ENCODE measurements around the gene ABHD17C.

DNA sequence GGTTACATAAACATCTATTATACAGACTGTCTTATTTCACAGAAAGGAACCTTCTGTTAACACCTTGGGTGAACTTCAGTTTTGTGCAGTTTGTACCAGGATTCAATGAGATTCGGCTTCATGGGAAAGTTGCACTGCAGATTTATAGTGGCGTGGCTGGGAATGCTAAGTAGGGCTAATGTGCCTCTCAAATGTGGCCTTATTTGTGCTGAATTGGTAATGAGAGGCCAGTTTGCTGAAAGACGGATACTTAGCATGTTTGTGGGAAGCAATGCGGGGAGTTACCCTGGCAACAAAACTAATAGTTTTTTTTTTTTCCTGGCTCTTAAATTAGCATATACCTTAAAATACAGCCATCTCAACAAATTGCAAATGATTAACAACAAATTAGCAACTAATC is 55.5 kb downstream of the ABHD17C start:
- TF ChIP-seq, protein P1, sequence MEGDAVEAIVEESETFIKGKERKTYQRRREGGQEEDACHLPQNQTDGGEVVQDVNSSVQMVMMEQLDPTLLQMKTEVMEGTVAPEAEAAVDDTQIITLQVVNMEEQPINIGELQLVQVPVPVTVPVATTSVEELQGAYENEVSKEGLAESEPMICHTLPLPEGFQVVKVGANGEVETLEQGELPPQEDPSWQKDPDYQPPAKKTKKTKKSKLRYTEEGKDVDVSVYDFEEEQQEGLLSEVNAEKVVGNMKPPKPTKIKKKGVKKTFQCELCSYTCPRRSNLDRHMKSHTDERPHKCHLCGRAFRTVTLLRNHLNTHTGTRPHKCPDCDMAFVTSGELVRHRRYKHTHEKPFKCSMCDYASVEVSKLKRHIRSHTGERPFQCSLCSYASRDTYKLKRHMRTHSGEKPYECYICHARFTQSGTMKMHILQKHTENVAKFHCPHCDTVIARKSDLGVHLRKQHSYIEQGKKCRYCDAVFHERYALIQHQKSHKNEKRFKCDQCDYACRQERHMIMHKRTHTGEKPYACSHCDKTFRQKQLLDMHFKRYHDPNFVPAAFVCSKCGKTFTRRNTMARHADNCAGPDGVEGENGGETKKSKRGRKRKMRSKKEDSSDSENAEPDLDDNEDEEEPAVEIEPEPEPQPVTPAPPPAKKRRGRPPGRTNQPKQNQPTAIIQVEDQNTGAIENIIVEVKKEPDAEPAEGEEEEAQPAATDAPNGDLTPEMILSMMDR (IDR thresholded peaks at IDR 0.05; ENCODE audit: poor library complexity) = no peak
- no peak for TF ChIP-seq EZH2 (IDR thresholded peaks at IDR 0.05; ENCODE audit: borderline replicate concordance)
